Renal pelvis (tissue), 4 donors: Measurements from ENCODE around the gene PLCL2. TPM values are rescaled to one million over a fixed set of nuclear protein-coding genes. Genes with fewer than 3 reads are reported as not detected.
"Not testable (repeated sequence)": the region's sequence is repeated elsewhere in the genome, so short reads cannot be mapped to it uniquely, and the experiment has no call there.

Experiments used
- DNase-seq: peaks from one replicate; pipeline ENCODE4 v3.0.0-alpha.2; 2013
- polyA plus RNA-seq, 3 donors: library from polyadenylated mRNA; unstranded; fragments of 120-200 nt; gene quantifications; one replicate each; pipeline ENCODE4 v1.2.1, GENCODE V29; 2013; ENCODE audit not compliant: insufficient read length in 3 of 3

PLCL2 gene
- polyA plus RNA-seq, 3 donors: 12.2 to 15.2 (median 13.7) TPM

DNA sequence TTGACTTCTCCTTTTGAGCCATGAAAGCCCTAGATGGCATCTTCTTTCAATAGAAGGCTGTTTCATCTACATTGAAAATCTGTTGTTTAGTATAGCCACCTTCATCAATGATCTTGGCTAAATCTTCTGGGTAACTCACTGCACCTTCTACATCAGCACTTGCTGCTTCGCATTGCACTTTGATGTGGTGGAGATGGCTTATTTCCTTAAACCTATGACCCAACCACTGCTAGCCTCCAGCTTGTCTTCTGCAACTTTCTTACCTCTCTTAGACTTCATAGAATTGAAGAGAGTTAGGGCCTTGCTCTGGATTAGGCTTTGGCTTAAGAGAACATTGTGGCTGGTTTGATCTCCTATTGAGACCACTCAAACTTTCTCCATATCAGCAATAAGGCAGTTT is 189.8 kb downstream of the PLCL2 start:
- DNase-seq: no peak

DNA sequence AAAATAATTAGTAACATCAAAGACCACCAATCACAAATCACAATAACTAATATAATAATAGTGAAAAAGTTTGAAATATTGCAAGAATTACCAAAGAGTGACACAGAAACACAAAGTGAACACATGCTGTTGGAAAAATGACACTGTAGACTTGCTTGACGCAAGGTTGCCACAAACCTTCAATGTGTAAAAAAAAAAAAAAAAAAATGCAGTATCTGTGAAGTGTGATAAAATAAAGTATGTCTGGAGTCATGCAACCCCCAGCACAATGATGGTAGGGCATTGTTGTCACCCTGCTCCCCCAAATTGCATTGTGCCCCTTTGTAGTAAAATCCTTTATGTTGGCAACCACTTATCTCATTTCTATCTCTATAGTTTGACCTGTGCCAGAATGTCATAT is 190.6 kb downstream of the PLCL2 start:
- DNase-seq: no peak

DNA sequence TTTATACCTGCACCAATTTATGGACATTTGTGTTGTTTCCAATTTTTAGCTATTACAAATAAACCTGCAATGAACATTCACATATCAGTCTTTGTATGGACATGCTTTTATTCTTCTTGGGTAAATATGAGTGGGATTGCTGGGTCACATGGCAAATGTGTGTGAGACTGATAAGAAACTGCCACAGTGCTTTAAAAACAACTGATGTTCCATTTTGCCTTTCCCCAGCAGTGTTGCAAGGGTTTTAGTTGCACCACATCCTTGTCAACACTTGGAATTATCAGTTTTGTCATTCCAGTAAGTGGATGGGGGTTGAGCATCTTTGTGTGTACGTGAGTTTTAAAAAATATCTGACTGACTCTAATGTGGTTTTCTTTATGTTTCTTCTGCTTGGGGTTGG is 191.2 kb downstream of the PLCL2 start:
- DNase-seq: no peak

DNA sequence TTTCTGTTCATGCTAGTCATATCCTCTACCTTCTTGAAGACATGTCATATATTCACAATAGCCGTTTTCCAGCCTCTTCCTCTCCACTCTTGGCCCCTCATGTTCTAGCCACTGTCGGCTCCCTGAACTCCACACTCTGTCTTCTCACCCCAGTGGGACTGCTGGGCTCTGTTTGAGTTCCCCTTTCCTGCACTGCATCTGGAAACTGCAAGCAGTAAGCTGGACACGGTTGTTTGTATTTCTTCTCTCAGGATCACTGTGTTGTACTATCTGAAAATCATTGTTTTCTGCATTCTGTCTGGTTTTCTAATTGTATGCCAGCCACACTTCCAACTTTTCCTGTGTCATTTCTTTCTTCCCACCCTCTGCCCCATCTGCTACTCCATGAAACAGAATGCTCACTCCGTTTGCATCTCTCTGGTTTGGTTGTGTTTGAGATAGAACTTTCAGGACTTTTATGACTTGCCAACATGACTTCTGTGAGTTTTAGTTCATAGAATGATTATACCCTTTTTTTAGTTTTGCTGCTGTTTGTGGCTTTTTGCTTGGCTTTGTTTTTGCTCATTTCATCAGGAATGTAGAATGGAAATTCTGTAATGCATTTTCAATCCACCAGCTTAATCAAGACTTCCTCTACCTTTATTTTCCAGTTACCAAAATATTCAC is 192.3 kb downstream of the PLCL2 start:
- DNase-seq: no peak

DNA sequence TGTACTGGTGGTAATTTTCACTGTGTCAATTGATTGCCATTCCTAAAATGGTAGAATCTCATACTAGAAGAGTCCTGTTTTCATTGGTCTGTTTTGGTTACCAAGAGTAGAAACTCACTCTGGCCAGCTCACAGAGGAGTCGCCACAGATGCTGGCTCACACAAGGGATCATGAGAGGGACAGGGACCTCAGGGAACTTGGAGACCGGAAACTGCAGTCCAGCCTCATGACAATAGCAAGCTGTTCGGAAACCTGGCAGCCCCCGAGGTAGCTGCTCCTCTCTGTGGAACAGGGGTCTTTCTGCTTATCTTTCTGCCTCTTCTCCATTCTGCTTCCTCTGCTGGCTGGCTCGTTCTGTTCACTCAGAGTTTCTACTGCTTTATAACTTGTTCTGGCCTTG is 192.9 kb downstream of the PLCL2 start:
- DNase-seq: peak; percentile 28

DNA sequence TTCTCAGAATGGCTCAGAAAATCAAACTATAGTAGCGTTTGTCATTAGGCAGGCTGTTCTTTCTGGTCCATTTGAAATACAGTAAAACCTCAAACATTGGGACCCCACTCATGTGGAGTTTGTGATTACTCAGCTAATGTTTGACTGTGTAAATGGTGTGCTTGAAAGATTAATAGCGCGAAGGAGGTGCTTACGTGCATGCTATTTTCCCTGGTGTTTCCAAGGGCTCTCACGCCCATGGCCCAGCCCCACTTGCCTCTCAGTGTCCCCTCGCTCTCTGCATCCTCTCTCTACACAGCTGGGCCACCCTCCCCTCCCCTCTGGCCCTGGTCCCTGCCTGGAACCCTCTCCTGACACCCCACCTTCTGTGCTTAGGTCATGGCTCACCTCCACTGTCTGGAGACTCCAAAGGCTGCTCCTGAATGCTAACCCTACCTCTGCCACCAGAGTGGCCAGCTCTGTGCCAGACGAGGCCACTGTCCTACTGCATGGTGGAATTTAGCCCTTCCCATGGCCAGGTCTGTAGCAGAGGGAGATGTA is 194.2 kb downstream of the PLCL2 start:
- DNase-seq: no peak

DNA sequence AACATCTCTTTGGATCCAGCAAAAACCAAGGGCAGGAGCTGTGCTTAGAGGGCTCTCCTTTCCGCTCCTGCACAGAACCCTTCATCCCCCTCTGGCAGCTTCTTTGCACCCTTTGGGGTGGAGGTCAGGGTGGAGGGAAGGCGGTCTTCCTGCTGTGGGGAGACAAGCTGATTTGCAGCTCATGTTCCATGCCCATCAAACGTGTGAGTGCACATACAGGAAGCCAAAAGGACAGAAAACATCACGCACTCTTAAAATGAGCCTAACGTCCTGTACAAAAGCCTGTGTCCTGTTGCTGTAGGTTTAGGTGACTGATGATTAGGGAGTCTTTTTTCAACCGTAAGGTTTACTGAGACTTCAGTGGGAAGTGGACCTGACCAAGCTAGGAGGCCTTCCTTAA is 195.2 kb downstream of the PLCL2 start:
- no peak for DNase-seq

DNA sequence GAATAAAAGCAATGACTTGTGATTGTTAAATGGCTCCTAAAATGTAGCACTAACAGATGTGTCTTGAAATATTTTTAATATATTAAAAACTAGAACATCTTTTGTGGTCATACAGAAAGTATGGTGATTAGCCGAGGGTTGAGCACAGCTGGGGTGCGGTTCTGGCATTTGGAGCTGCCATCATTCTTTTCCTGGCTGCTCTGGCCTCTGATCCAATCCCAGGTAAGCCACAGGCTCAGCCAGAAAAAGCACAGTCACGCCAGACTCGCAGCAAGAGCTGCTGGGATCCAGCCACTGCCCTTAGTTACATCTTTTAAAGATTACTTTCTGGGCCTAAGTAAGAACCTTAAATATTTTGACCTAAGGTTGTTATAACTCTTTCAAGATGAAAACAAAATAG is 196.8 kb downstream of the PLCL2 start:
- DNase-seq: no peak

DNA sequence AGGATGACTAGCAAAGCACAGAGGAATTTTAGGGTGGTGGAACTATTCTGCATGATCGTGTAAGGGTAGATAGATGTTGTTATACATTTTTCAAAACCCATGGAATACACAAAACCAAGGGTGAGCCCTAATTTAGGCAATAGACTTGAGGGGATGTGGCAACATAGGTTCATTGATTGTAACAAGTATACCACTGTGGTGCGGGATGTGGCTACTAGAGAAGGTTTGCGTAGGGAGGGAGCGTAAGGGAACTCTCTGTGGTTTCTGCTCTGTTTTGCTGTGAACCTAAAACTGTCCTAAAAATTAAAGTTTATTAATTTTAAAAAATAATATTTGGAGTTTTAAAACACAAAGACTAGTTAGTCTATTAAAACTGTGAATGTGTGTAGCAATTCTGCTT is 202.8 kb downstream of the PLCL2 start:
- DNase-seq: no peak

DNA sequence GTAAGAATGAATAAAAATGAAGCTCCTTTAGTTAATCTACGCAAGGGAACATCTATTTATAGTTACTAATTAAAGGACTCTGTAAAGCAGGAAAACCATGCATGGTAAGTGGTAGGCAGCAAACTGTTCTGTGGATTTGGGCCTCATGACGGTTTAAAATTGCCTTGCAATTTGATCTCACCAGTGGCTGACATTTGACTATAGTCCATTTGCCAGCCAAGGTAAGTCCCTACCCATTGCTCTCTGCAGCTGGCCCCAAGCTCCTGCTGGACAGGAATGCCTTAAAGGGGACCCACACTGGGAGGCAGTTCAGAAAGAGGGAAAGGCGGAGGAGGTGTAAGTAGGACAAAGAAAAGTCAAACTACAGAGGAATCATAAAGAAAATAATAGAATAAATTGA is 203.3 kb downstream of the PLCL2 start:
- no peak for DNase-seq

DNA sequence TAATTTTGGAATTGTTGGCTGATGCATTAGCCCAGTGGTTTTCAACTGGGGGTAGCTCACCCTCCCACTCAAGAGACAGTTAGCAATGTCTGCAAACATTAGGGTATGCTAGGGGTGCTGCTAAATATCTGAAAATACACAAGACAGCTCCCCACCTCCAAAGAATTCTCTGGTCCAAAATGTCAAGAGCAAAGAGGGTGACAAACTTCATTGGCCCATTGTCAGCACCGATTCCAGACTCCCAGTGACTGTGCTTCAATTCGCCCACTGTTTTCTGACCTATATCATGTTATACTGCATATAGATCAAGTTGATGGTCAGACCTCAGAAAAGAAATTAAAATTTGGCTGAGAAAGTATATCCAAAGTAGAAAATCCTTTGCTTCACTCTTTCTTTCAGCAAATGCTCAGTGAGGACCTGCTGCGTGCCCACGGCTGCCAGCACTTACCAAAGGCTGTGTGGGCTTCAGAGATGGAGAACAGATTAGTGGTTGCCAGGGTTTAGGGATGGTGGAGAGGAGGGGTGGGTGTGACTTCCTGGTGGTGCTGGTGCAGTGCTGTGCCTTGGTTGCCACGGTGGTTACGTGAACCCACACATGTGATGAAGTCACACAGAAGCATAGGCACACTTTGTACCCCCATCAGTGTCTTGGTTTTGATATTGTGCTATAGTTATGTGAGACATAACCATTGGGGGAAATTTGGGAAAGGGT is 204.0 kb downstream of the PLCL2 start:
- no peak for DNase-seq

DNA sequence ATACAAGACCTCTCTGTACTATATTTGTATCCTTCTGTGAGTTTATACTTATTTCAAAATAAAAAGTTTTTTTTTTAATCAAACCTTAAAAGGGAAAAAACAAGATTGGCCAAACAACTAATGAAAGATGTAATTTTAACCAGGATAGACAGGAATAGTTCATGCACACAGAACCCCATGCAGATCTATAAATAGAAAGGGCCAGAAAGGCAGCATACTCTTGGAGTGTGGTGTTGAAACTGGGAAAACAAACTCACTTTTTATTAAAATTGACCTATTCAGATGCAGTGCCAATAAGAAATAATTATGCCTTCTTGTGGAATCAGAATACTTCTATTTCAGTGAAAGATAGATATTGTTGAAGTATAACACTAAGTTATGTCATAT is 204.6 kb downstream of the PLCL2 start:
- no peak for DNase-seq

DNA sequence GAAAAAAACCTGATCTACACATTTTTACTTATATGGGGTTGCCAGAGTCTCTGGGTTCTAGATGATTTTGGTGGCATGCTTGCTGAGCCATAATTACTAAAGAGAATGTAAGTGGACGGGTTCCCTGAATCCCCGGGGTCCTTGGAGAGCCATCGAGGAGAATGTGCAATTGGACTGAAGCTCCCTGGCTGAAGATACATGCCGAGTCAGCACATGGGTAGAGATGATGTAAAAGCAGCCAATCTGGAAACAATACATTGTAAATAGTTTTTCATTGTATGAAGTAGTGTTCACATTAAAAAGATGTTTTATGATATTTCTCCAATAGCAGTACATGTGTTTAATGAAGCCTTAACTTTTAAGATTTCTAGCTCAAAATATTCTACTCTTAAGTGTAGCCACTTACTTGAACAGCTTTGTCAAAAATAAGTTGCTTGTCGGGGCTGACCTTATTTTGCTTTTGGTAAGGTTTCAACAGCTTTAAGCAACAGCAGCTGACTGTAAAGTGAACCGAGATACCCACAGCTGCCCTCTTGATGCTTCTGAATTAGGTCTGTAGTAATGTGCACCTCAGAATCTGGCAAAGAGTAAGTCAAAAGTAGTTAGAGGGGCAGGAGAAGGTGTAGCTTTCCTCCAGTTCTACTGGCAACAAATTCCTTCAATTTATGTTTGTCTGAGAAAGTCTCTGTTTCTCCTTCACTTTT is 205.7 kb downstream of the PLCL2 start:
- no peak for DNase-seq

DNA sequence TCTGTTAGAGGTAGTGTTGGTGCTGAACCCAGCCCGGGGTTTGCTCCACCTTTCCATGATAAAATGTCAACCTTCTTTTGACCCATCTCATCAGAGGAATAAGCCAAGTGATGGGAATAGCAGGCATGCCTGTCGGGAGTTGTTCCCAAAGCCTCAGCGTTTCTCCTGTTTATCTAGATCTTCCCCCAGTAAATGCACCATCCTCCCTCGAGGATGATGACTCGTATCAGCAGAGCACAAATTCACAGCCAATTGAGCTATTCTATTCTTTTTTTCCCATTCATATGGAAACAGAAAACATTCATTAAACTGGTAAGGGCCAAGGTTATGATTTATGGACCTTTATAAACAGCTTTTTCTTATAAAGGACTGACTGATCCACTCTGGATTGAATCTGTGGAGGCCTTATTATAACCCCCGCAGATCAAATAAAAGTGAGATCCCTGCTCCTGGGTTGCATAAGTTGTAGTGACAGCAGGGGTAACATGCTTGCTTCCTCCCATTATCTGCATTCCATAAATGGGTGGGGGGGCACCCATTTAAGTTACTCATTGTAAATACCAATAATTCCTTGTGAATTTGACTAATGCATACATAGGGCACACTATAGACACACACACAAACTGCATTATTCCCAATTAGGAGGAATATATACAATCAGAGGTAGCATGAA is 207.3 kb downstream of the PLCL2 start:
- DNase-seq: no peak

DNA sequence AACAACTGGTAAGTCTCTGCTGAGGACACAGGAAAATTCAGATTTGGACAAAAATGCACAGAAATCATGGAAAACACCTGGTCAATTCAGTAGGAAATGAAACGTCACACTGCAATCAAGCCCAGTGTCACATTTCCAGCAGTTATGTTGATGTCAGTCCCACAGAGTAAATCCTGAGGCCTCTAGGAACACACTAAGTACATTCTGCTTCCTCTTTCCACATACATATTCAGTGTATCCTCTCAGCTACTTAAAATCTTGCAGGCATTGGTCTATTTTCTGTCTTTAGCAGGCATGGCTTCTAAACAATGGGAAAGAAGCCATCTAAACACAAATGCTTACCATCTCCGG is 207.8 kb downstream of the PLCL2 start:
- DNase-seq: no peak

DNA sequence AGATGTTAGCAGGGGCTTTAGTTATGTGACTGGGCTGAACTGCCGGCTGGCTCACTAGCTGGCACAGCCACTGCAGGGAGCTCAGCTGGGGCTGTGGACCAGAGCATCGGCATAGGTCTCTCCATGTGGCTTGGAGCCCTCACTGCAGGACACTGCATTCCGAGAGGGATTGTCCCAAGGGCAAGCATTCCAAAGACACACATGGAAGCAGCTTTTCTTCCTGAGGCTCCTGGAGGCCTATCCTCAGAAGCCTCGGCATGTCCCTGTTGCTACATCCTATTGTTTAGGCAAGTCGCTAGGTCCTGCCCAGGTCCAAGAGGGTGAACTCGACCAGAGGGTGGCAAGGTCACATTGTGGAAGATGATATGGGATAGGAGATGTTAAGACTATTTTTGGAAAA is 209.8 kb downstream of the PLCL2 start:
- DNase-seq: no peak

DNA sequence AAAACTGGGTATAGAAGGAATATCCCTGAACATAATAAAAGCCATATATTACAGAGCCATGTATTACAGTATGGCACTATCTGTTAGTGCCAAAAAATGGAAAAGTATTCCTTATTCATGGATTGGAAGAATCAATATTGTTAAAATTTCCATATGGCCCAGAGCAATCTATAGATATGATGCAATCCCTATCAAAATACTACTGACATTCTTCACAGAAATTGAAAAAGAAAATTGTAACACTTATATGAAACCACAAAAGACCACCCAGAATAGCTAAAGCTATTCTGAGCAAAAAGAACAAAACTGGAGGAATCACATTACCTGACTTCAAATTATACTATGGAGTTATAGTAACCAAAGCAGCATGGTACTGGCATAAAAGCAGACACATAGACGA is 218.8 kb downstream of the PLCL2 start:
- DNase-seq: no peak

DNA sequence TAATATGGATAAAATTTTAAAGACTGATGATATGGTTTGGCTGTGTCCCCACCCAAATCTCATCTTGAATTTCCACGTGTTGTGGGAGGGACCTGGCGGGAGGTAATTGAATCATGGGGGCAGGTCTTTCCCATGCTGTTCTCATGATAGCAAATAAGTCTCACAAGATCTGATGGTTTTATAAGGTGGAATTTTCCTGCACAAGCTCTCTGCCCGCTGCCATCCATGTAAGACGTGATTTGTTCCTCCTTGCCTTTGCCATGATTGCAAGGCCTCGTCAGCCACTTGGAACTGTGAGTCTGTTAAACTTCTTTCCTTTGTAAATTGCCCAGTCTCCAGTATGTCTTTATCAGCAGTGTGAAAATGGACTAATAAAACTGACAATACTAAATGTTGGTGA is 222.0 kb downstream of the PLCL2 start:
- not testable (repeated sequence) for DNase-seq

DNA sequence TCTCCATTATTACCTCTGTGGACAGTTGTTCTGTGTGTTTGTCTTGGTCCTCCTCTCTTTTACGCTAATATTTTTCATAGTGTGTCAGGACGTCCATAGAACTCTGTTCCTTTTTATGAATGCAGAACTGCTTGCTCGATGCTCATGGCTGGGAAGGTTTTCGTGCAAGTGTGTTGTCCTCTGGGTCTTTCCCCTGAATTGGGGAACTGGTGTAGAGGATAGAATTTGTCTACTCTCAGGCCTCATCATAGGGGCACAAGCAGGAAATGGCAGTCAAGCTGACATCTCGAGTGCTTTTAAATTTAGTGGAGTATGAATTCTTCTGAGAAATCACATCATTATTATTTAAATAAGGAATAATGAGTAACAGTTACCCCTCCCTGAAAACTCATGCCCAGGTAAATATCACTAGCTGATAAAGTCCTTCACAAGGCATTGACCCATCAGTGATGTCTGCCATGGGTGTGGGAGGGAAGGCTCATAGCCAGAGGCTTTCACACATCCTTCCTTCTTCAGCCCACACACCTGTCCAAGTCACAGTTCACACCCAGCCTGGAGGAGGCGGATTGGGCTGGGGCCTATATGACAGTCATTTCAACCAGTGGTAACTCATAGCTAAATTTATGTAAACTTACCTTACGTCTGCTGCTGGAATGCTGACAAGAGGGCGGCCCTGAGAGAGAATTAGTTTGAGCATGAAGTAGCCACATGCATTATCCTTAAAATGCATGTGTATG is 226.1 kb downstream of the PLCL2 start:
- DNase-seq: no peak

DNA sequence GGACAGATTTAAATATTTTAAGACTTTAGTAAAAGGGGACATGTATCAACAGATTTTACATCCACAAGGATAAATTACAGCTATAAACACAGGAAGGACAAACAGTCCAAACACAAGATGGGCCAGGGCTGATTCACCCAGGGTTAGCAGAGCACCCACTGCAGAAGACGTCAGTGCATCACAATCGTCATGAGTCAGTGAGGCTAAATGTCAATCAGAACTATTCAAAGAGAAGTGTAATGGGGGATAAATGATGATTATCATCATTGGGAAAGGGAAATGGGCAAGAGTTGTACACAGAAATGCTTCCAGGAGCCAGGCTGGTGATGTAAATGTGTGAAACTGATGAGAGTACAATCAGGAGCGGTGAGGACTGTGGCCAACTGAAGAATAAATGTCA is 226.8 kb downstream of the PLCL2 start:
- DNase-seq: no peak

DNA sequence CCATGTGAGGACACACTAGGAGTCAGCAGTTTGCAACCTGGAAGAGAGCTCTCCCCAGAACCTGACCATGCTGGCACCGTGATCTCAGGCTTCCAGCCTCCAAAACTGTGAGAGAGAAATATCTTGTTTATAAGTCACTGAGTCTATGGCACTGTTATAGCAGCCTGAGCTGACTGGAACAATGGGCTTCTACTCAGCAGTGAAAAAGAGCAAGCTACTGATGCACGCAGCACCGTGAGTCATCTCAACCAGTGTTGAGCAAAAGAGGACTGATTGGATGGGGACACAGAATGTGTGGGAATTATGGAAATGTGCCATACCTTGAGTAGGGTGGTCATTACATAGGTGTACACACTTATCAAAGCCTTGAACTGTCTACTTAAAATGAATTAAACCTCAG is 230.4 kb downstream of the PLCL2 start:
- no peak for DNase-seq
